Measurements from ENCODE around the gene PARL.

Gene PARL

GRCh38 chr3:183807209-183807728 is 77.4 kb downstream of the PARL start:
- TF ChIP-seq CTCF (IDR thresholded peaks at IDR 0.05; ENCODE audit: extremely low read depth, missing control alignments), result no peak
- DNase-seq (ENCODE audit: low spot score), result no peak

- DNase-seq (ENCODE audit: low spot score), result no peak
- TF ChIP-seq CTCF (IDR thresholded peaks at IDR 0.05; ENCODE audit: extremely low read depth, missing control alignments), result no peak
These were observed 81.7 kb downstream of the PARL start for GRCh38 chr3:183802989-183803388.

- no peak for DNase-seq (ENCODE audit: low spot score)
- no peak for TF ChIP-seq CTCF (IDR thresholded peaks at IDR 0.05; ENCODE audit: extremely low read depth, missing control alignments)
These were observed 83.1 kb downstream of the PARL start for GRCh38 chr3:183801601-183802000.

- no peak for TF ChIP-seq CTCF (IDR thresholded peaks at IDR 0.05; ENCODE audit: extremely low read depth, missing control alignments)
- no peak for DNase-seq (ENCODE audit: low spot score)
These were observed 84.3 kb downstream of the PARL start for GRCh38 chr3:183800243-183800863.

- DNase-seq (ENCODE audit: low spot score), result no peak
- no peak for TF ChIP-seq CTCF (IDR thresholded peaks at IDR 0.05; ENCODE audit: extremely low read depth, missing control alignments)
These were observed 85.2 kb downstream of the PARL start for GRCh38 chr3:183799461-183799860.

GRCh38 chr3:183797996-183798395 is 86.7 kb downstream of the PARL start:
- no peak for DNase-seq (ENCODE audit: low spot score)
- no peak for TF ChIP-seq CTCF (IDR thresholded peaks at IDR 0.05; ENCODE audit: extremely low read depth, missing control alignments)

- no peak for TF ChIP-seq CTCF (IDR thresholded peaks at IDR 0.05; ENCODE audit: extremely low read depth, missing control alignments)
- DNase-seq (ENCODE audit: low spot score), result no peak
These were observed 88.3 kb downstream of the PARL start for GRCh38 chr3:183796372-183796771.

Measured in GM20000 (cell line).